Measurements from ENCODE around the gene RNF141.

The RNF141 gene

GRCh38 chr11:10561043-10561818 is 20.2 kb upstream of the RNF141 start:
- no peak for DNase-seq

GRCh38 chr11:10558288-10558687 is 17.3 kb upstream of the RNF141 start:
- DNase-seq, result no peak

- no peak for DNase-seq
Observed at GRCh38 chr11:10556590-10556989, 15.6 kb upstream of the RNF141 start.

GRCh38 chr11:10551845-10552352 is 10.9 kb upstream of the RNF141 start:
- DNase-seq, result no peak

GRCh38 chr11:10551290-10551592 is 10.3 kb upstream of the RNF141 start:
- DNase-seq, result no peak

GRCh38 chr11:10550503-10551289 is 9.7 kb upstream of the RNF141 start:
- DNase-seq, result no peak

- no peak for DNase-seq
Observed at GRCh38 chr11:10544491-10545465, 3.8 kb upstream of the RNF141 start.

- no peak for DNase-seq
Observed at GRCh38 chr11:10543782-10544181, 2.8 kb upstream of the RNF141 start.

- DNase-seq, result no peak
Observed at GRCh38 chr11:10542776-10543175, 1.8 kb upstream of the RNF141 start.

- DNase-seq, result no peak
Observed at GRCh38 chr11:10541561-10541930, 559 bp upstream of the RNF141 start.

GRCh38 chr11:10540546-10540914 is 457 bp downstream of the RNF141 start:
- DNase-seq, result no peak

- DNase-seq, result no peak
Observed at GRCh38 chr11:10539339-10539738, 1.6 kb downstream of the RNF141 start.

GRCh38 chr11:10538924-10539323 is 2.1 kb downstream of the RNF141 start:
- DNase-seq, result no peak

- DNase-seq, result no peak
Observed at GRCh38 chr11:10537600-10537999, 3.4 kb downstream of the RNF141 start.

- no peak for DNase-seq
Observed at GRCh38 chr11:10534316-10534715, 6.7 kb downstream of the RNF141 start.

GRCh38 chr11:10533323-10533722 is 7.7 kb downstream of the RNF141 start:
- DNase-seq, result no peak

- DNase-seq, result no peak
Observed at GRCh38 chr11:10532526-10532925, 8.5 kb downstream of the RNF141 start.

- no peak for DNase-seq
Observed at GRCh38 chr11:10529279-10529678, 11.7 kb downstream of the RNF141 start.

GRCh38 chr11:10528121-10528520 is 12.9 kb downstream of the RNF141 start:
- DNase-seq, result no peak

GRCh38 chr11:10526974-10527918 is 13.7 kb downstream of the RNF141 start:
- DNase-seq, result no peak

- no peak for DNase-seq
Observed at GRCh38 chr11:10524471-10524870, 16.5 kb downstream of the RNF141 start.

GRCh38 chr11:10522921-10523320 is 18.1 kb downstream of the RNF141 start:
- no peak for DNase-seq
